HG03066 (cell line): Measurements from ENCODE around the gene RPS19.

Experiments
- ATAC-seq: cut with Tn5 transposase; IDR thresholded peaks from one replicate; pipeline ENCODE4 v1.9.1; 2021; ENCODE audit warnings: low read depth; ENCODE audit not compliant: unreplicated experiment

Gene RPS19

DNA sequence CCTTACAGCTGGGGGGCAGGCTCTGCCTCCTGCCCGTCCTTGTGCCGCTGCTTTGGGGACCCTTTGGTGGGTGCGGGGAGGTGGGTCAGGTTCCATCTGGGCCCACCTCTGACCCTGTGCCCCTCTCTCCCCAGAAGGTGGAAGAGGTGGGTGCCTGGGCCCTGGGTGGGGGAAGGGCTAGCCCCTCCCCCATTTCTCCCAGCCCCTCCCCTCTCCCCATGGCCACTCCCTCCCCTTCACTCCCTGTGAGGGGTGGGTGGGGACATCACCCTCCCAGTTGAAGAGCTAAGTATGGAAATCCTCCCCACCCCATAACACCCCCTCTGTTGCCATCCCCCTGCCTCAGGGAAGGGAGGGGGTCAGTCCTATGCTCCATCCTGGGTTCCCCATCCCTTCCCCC is 37.1 kb downstream of the RPS19 start:
- ATAC-seq, result no peak

DNA sequence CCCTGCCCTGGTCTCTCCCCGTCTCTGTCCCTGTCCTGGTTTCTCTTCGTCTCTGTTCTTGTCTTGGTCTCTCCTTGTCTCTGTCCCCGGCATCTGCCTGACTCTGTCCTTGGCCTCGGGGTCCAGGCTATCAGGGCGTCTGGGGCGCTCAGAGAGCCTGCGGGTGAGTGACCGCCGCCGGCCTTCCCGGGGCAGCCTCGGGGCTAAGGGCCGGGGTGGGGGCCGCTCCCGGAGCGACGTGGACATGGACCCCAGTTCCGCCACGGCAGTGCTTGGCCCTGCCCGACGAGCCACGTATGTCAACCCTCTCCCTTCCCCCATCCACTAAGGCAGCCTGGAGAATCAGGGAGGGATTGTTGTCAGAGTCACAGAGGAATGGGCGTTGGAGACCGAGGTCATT is 37.8 kb downstream of the RPS19 start:
- no peak for ATAC-seq

DNA sequence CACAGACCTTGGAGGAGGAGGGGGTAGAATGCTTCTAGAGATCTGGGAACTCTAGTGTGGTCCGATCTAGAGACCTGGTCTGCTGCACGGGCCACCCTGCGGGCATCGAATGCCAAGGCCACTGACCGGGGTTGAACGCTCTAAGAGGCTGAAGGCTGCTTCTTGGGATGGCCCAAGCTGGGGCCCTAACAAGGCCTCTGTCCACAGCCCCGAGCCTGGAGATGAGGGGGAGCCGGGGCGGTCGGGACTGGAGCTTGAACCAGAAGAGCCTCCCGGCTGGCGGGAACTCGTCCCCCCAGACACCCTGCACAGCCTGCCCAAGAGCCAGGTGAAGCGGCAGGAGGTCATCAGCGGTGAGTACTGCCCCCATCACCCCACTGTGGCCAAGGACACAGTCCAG is 38.2 kb downstream of the RPS19 start:
- ATAC-seq, result no peak

DNA sequence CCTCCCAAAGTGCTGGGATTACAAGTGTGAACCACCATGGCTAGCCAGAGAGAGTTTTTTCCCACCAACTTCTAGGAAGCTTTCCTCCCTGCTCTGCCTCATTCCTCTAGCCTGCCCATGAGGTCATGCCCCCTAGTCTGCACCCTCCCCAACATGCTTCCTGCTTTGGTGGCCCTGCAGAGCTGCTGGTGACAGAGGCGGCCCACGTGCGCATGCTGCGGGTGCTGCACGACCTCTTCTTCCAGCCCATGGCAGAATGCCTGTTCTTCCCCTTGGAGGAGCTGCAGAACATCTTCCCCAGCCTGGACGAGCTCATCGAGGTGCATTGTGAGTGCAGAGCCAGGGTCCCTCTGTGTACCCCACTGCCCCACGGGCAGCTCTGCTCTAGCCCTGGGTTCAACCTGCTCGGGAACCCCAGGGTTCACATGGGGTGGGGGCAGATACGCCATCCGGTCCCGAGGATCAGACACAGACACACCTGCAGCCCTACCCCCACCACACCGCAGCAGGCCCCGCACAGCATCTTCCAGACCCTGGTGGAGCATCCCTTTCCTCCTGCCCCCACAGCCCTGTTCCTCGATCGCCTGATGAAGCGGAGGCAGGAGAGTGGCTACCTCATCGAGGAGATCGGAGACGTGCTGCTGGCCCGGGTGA is 41.8 kb downstream of the RPS19 start:
- no peak for ATAC-seq

DNA sequence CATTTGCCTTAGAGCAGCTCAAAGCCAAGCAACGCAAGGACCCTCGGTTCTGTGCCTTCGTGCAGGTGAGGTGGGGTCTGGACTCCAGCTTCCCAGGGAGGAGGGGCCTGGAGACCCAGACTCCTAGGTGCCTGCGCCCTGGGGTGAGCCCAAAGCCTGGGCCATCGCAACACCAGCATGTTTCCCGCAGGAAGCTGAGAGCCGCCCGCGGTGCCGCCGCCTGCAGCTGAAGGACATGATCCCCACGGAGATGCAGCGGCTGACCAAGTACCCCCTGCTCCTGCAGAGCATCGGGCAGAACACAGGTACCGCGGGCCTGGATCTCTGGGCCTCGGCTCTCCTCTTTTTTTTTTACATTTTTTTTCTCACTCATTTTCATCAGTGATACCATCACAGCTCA is 42.5 kb downstream of the RPS19 start:
- ATAC-seq, result no peak

DNA sequence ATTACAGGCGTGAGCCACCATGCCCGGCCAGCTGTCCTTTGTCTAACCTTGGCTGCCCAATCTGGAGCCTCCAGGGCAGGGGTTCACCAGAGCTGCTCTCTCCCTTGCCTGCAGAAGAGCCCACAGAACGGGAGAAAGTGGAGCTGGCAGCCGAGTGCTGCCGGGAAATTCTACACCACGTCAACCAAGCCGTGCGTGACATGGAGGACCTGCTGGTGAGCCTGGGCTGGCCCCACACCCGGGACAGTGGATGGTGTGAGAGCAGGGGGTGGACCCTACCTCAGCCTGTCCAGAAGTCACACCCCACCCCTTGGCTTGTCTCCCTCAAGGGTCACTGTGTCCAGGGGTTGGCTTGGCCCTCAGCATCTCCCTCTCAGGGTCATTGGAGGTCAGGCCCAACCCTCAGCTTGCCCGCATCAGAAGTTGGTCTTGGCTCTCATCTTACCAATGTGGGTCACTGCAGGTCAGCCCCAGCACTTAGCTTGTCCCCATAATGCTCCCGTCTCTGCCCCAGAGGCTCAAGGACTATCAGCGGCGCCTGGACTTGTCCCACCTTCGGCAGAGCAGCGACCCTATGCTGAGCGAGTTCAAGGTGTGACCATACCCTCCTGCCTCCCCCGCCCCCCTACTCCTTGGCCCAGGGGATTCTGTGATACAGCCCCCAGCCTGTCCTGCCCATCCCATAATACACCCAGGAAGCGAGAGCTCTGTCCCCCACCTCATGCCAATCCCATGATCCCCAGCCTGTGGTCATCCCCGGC is 43.3 kb downstream of the RPS19 start:
- no peak for ATAC-seq

DNA sequence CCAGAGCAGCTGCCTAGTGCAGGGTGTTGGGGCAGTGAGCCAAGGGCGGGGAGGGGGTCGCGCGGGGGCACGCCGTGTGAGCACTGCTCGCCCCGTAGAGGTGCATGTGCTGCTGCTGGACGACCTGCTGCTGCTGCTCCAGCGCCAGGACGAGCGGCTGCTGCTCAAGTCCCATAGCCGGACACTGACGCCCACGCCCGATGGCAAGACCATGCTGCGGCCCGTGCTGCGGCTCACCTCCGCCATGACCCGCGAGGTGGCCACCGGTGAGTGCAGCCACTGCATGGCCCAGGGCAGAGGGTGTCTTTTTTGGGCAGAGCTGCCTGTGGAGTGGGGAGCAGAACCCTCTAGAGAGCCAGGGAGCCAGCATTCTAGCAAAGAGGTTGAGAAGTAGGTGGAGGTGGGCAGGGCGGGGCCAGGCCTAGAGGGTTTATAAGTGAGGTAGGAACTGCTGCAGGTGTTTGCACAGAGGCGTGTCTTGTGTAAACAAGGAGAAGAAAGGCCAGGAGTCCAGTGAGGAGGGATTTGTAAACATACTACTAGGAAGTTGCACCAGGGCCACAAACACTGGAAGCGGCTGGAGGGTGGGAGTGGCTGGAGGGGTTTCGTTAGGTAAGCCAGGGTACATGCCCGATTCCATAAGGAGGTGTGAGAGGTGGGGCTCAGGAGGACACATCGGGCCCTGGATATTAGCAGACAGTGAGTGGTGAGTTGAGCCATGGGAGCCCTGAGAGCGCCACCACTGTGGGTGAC is 44.2 kb downstream of the RPS19 start:
- ATAC-seq, result no peak

DNA sequence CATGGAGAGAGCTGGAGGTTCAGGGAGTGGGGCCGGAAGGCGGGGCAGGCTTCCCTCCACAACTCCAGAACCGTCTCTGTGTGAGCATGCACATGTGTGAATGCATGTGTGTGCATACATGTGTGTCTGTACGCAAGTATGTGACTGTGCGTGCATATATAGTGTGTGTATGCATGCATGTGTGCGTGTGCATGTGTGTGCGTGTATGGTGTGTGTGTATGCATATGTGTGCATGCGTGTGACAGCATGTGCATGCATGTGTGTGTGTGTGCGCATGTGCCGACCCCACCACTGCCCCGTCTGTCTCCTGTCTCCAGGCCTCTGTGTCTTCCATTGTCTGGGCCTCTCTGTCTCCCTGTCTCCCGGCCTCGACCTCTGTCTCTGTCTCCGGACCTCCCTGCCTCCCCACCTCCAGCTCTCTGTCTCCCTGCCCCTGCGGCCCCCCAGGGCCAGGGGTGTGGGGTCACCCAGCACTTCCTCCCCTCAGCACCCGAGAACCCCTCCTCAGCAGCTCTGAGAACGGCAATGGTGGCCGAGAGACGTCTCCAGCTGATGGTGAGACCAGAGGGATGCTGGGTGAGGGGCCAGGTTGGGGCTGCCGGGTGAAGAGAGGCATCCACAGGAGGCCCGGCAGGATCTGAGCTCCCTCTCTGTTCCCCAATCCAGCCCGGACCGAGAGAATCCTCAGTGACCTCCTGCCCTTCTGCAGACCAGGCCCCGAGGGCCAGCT is 45.4 kb downstream of the RPS19 start:
- ATAC-seq, result no peak

DNA sequence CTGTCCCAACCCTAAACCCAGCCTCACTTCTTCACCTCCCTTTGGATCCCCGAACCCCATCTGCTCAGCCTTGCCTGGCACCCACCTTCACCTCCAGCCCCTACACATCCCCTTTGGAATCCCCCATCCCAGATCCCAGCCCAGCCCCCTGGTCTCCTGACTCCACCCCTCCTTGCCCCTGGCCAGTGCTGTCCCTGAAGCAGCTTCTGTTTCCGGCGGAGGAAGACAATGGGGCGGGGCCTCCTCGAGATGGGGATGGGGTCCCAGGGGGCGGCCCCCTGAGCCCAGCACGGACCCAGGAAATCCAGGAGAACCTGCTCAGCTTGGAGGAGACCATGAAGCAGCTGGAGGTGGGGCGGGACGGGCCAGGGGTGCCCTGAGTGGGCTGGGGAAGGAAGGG is 46.2 kb downstream of the RPS19 start:
- ATAC-seq, result no peak

DNA sequence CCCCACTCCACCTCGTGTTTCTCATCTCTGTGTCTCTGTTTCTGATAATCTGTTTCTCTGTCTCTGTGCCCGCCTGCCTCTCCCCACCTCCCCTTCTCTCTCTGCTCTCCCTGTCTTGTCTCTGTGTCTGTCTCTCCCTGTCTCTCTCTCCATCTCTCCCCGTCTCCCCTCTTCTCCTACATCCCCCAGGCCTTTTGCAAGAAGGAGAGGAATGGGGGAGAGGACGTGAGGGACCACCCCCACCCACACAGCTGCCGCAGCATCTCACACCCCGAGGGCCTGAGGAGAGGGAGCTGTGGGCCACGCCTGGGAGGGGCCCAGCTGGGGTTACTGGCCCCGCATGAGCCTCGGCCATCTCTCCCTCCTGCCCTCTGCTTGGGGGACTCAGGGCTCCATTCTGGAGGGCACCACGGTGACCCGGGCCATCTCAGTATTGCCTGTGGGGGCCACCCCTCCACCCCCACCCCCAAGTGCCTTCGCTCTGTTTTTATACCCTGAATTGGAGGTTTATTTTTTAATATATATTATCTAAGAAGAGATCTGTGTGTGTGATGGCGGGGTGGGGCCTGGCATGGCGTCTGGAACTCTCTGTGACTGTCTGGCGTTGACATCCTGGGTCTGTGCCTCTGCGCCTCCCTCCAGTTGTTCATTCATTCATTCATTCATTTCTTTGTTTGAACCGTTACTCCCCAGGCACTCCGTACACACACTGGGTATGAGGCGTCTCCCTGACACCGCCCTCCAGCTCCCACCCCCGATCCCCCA is 47.0 kb downstream of the RPS19 start:
- no peak for ATAC-seq

DNA sequence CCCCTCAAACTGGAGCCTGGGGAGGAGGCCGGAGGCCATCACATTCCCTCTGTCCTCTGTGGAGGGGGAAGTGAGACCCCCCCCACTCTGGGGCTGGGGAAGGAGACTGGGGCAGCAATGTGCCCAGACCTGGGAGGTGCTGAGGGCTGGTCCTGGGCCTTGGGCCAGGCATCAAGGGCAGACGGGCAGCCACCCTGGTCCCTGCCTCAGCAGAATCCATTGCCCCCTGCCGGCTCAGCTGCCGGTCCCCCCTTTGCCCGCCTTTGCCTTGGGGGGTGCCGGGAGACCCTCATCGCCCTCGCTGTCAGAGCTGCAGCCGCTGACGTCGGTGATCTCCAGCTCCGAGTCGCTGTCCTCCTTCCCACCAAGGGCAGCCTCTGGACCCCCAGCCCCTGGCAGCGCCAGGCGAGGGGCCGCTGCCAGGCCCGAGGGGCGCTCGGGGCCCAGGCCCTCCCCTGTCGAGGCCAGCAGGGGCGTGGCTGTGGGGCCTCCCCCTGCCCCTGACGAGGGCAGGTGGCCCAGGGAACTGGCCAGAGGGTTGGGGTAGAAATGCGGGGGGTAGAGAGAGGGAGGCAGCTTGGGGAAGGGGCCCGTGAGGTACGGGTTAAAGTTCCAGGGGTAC is 48.0 kb downstream of the RPS19 start:
- ATAC-seq, result no peak

DNA sequence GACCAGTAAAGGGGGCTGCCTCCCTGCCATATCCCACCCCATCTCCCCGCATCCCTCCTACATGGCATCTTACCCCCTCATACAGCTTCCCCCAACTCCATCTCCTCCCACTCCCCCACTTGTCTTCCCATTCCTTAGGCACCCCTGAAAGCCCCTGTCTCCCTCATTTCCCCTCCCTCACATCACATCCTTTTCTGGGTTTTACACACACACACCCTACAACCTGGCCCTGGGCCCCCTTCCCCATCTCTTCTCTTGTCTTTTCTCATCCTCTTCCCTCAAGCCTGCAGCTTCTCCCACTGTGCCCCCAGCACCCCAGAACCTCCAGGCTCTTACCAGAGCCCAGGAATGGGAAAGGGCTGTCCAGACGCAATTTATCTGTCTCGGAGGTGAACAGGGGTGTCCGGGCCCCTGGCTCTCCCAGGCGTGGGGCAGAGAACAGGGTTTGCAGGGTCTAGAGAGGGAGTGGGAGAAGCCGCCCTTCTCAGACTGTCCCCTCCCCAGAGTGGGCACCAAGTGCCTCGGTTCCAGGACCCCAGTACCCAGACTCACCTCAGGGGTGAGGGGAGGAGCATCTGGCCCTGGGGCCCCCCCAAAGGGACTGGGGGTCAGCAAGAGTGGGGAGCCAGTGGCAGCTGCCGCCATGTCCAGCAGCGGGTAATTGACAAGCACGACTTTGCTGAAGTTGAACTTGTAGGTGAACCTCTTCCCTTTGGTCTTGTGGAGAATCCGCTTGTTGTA is 48.8 kb downstream of the RPS19 start:
- no peak for ATAC-seq

DNA sequence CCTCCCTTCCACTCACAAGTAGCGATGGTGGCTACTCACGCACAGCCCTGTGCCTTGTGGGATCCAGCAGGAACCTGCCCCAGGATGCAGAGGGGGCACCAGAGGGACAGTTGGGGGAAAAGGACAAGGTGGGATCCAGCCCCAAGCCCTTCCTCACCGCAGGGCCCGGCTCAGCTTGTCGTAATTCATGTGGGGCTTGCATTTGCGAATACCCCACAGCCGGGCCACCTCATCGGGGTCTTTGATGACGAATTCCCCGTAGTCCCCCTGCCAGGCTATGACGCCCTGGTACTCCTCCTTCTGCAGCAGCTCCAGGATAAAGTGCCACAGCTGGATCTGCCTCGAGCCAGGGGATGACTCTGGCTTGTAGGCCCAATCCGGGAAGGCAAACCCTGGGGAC is 49.7 kb downstream of the RPS19 start:
- no peak for ATAC-seq

DNA sequence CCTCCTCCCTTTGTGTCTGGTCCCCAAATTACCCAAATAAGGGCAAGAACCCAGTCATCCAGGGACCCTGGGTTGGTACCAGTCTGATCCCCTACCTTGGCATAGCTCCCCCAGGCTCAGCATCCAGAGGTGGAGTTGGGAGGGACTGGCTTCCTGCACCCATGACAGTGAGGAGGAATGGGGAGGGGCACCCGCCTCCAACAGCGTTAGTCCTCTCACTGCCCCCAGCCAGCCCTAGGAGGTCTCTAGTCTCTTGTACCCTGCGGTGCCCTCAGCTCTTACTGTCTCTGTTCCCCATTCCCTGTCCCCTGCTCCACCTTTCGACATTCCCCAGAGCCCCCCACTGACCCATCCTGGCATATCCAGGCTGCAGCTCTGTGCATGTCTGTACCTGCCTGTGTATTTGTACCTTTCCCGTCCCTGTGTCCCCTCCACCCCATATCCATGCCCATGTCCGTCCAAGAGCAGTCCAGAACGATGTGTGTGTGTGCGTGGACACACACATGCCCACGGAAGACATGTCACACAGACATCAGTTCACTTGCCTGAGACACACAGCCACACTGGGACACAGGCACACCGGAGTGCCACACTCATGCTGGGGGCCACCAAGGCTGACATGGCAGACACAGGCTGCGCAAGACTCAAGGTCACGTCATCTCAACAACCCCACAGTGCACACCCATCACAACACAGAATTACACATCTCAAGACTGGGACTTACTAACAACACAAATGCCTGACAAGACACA is 50.4 kb downstream of the RPS19 start:
- no peak for ATAC-seq

DNA sequence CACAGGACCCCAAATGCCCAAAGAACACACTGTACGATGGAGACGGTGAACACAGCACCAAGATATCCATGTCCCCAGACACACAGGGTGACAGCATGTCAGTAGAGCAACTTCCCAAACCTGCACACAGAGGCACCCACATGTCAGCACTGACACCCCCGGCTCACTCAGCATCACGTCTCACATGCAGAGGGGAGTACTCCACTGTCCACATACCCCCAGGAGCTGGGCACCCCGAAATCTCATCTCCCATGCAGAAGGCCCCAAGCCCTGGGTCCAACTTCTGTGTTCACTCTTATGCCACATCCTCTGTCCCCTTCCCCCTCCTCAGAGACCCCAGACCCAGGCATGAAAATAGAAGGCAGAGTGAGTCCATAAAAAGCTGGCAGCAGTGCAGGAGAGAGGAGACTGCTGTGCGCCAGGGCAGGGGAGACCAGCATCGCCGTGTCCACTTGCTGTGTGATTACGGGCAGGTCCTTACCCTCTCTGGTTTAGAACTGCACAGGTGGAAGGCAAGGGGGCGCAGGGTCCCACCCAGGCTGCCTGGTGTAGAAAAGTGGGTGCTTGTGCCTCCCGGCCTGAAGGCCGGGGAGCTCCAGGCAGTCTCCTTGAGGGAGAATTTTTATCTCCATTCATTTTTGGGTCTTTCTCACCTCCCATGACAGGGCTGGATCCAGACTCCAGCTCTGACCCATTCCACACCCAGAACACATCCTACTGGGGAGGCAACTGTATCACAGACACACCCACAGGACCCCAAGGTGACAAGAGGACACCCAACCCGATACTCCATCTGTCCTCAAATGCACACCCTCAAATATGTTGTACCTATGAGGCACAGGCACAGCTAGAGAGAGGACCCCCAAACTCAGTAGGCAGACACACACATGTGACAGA is 51.2 kb downstream of the RPS19 start:
- no peak for ATAC-seq

DNA sequence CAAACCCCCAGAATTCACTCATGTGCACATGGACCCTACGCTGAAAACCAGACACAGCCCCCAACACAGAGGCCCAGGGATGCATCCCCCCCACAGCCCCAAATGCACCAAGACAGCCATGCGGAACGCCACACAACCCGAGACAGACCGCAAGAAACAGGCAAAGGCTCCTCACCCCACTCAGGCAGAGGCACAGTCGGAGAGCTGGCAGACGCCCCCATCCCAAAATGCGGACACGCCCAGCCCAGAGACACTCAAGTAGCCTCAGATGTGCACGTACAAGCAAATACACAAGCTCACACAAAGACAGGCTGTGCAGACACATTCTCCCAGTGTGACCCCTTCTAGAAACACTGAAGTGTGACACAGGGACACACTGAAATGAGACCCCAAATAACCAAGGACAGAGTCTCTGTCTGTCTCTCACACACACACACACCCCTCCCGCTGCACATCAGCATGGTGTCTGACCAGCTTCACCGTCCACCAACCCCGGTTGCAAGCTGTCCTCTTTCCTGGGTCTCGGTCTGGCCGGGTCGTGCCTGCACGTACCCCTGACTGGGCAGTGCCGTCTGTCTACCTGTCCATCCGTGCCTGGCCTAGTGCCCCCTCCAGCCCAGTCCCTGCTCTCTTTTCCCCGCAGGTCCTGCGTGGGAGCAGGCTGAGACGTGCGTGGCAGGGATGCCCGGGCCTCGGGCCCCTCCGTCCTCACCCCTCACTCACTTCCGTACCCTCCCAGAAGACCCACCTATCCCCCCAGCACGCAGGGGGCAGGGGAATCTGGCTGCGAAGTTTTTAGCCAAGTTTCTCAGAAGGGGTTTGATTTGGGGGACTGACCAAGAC is 52.1 kb downstream of the RPS19 start:
- no peak for ATAC-seq
